ENCODE measurements around the gene GDI2. TPM values are rescaled to one million over a fixed set of nuclear protein-coding genes. Genes with fewer than 3 reads are reported as not detected.
"Not testable (repeated sequence)": the region's sequence is repeated elsewhere in the genome, so short reads cannot be mapped to it uniquely, and the experiment has no call there.

The GDI2 gene
- total and polyA plus RNA-seq, 4 experiments from 2014 or later, result 137 to 248 (median 167) TPM

- intact Hi-C loops (cut with micrococcal nuclease), result loop anchor here (5.0 to 10.0 kb wide), 3 partner anchors 168 to 362 kb away; partner anchors contain the start of genes IL15RA and RBM17
- Histone ChIP-seq H3K4me1 (ENCODE audit: insufficient read depth, low read length) (peaks cover 70% of the 10 kb centered on the region), H3K9me3 (ENCODE audit: control insufficient read depth in 1 of 2, low read length in 2 of 2) (no peaks in the 10 kb centered on the region), H3K27me3 (ENCODE audit: insufficient read depth, low read length) (no peaks in the 10 kb centered on the region), H3K4me3 (ENCODE audit: low read length in 2 of 2) (peak overlapping the region in 1 of 2 donors; percentile 7), H3K36me3 (ENCODE audit: insufficient read depth, low read length) (peaks cover 9% of the 10 kb centered on the region), H3K27ac (ENCODE audit: low read depth, low read length) (peak overlapping the region; percentile 98)
- no peaks in the 10 kb centered on the region for H3K27me3 Mint-ChIP-seq
- ChIA-PET POLR2A (ENCODE audit: partially characterized antibody) (interaction anchor here (1.0 to 3.4 kb wide), 6 partner anchors 10 to 125 kb away, joined by 3 to 13 read pairs (median 4); partner anchors contain the start of genes ANKRD16, FBH1 and TASOR2), CTCF (ENCODE audit: partially characterized antibody) (interaction anchor here (1.6 kb wide), 1 partner anchor 14 kb away, joined by 6 read pairs; no protein-coding TSS in a partner anchor)
- peak overlapping the region; percentile 61 to 94 (median 90) for H3K27ac Mint-ChIP-seq
- peaks cover 47 to 74% (median 61%) of the 10 kb centered on the region in 4 donors for H3K4me1 Mint-ChIP-seq
- peaks cover 0 to 2% (median 0%) of the 10 kb centered on the region in 8 donors for H3K9me3 Mint-ChIP-seq
- H3K36me3 Mint-ChIP-seq, result peaks cover 11 to 27% of the 10 kb centered on the region in 2 donors
- DNase-seq, result peak in 4 of 5 donors; percentile 17 to 41 (median 21)
- peak overlapping the region; percentile 49 to 99 (median 92) for H3K4me3 Mint-ChIP-seq
Measured at GRCh38 chr10:5809527-5810154, 3.6 kb downstream of the GDI2 start.

- H3K27me3 ChIP-seq (ENCODE audit: insufficient read depth, low read length); H3K27me3 Mint-ChIP-seq; H3K36me3 ChIP-seq (ENCODE audit: insufficient read depth, low read length); H3K9me3 ChIP-seq (ENCODE audit: control insufficient read depth in 1 of 2, low read length in 2 of 2); intact Hi-C loops (cut with micrococcal nuclease); H3K9me3 Mint-ChIP-seq; CTCF ChIA-PET (ENCODE audit: partially characterized antibody); DNase-seq: not testable (repeated sequence)
- POLR2A ChIA-PET (ENCODE audit: partially characterized antibody), result interaction anchor here (1.1 to 3.4 kb wide), 3 partner anchors 11 to 81 kb away, joined by 4 to 13 read pairs (median 4); partner anchors contain the start of genes ANKRD16 and FBH1
- Histone ChIP-seq H3K27ac (ENCODE audit: low read depth, low read length) (peak overlapping the region; percentile 98), H3K4me1 (ENCODE audit: insufficient read depth, low read length) (peaks cover 69% of the 10 kb centered on the region), H3K4me3 (ENCODE audit: low read length in 2 of 2) (peak overlapping the region in 1 of 2 donors; percentile 7)
- Mint-ChIP-seq H3K36me3 (peaks cover 14 to 29% of the 10 kb centered on the region in 2 donors), H3K4me1 (peaks cover 47 to 75% (median 61%) of the 10 kb centered on the region in 4 donors), H3K27ac (peak overlapping the region; percentile 61 to 94 (median 90)), H3K4me3 (peak overlapping the region; percentile 49 to 99 (median 92))
Measured at GRCh38 chr10:5808783-5809392, 4.3 kb downstream of the GDI2 start.

- Histone ChIP-seq H3K4me1 (ENCODE audit: insufficient read depth, low read length) (peaks cover 77% of the 10 kb centered on the region), H3K27me3 (ENCODE audit: insufficient read depth, low read length) (no peaks in the 10 kb centered on the region), H3K9me3 (ENCODE audit: control insufficient read depth in 1 of 2, low read length in 2 of 2) (no peaks in the 10 kb centered on the region), H3K27ac (ENCODE audit: low read depth, low read length) (no peak overlapping the region), H3K4me3 (ENCODE audit: low read length in 2 of 2) (no peak overlapping the region), H3K36me3 (ENCODE audit: insufficient read depth, low read length) (peaks cover 9% of the 10 kb centered on the region)
- CTCF ChIA-PET (ENCODE audit: partially characterized antibody), result interaction anchor here (0.8 kb wide), 1 partner anchor 9 kb away, joined by 3 read pairs; no protein-coding TSS in a partner anchor
- Mint-ChIP-seq H3K9me3 (no peaks in the 10 kb centered on the region), H3K27ac (peak overlapping the region in 2 of 7 donors; percentile 37 to 69), H3K4me1 (peaks cover 52 to 82% (median 66%) of the 10 kb centered on the region in 4 donors), H3K4me3 (peak overlapping the region in 4 of 8 donors; percentile 2 to 69 (median 27)), H3K27me3 (no peaks in the 10 kb centered on the region), H3K36me3 (peaks cover 14 to 26% of the 10 kb centered on the region in 2 donors)
- POLR2A ChIA-PET (ENCODE audit: partially characterized antibody), result no interaction called here
- DNase-seq, result no peak
- intact Hi-C loops (cut with micrococcal nuclease), result no loop called here
Measured at GRCh38 chr10:5806745-5807144, 6.5 kb downstream of the GDI2 start.

GRCh38 chr10:5805711-5806110, 7.5 kb downstream of the GDI2 start:
- no peaks in the 10 kb centered on the region for H3K27me3 Mint-ChIP-seq
- no peaks in the 10 kb centered on the region for H3K9me3 Mint-ChIP-seq
- no peak for DNase-seq
- H3K4me1 Mint-ChIP-seq, result peaks cover 46 to 73% (median 59%) of the 10 kb centered on the region in 4 donors
- peak overlapping the region in 1 of 8 donors; percentile 64 for H3K4me3 Mint-ChIP-seq
- Histone ChIP-seq H3K27ac (ENCODE audit: low read depth, low read length) (no peak overlapping the region), H3K9me3 (ENCODE audit: control insufficient read depth in 1 of 2, low read length in 2 of 2) (no peaks in the 10 kb centered on the region), H3K36me3 (ENCODE audit: insufficient read depth, low read length) (peaks cover 9% of the 10 kb centered on the region), H3K27me3 (ENCODE audit: insufficient read depth, low read length) (no peaks in the 10 kb centered on the region), H3K4me1 (ENCODE audit: insufficient read depth, low read length) (peaks cover 66% of the 10 kb centered on the region), H3K4me3 (ENCODE audit: low read length in 2 of 2) (no peak overlapping the region)
- peak overlapping the region in 5 of 7 donors; percentile 4 to 45 (median 35) for H3K27ac Mint-ChIP-seq
- intact Hi-C loops (cut with micrococcal nuclease), result no loop called here
- ChIA-PET POLR2A (ENCODE audit: partially characterized antibody) (interaction anchor here (1.4 to 1.6 kb wide), 2 partner anchors 8 to 29 kb away, joined by 4 to 7 read pairs; no protein-coding TSS in a partner anchor), CTCF (ENCODE audit: partially characterized antibody) (no interaction called here)
- peaks cover 14 to 26% of the 10 kb centered on the region in 2 donors for H3K36me3 Mint-ChIP-seq

GRCh38 chr10:5805260-5805659, 8.0 kb downstream of the GDI2 start:
- ChIA-PET CTCF (ENCODE audit: partially characterized antibody) (no interaction called here), POLR2A (ENCODE audit: partially characterized antibody) (interaction anchor here (1.0 to 1.6 kb wide), 3 partner anchors 8 to 29 kb away, joined by 3 to 7 read pairs (median 4); partner anchors contain the start of gene GDI2)

GRCh38 chr10:5804386-5804785, 8.8 kb downstream of the GDI2 start:
- Mint-ChIP-seq H3K27ac (peak overlapping the region in 4 of 7 donors; percentile 4 to 90 (median 30)), H3K9me3 (no peaks in the 10 kb centered on the region), H3K27me3 (no peaks in the 10 kb centered on the region), H3K36me3 (peaks cover 21 to 37% of the 10 kb centered on the region in 2 donors), H3K4me3 (no peak overlapping the region), H3K4me1 (peaks cover 41 to 66% (median 51%) of the 10 kb centered on the region in 4 donors)
- H3K4me3 ChIP-seq (ENCODE audit: low read length in 2 of 2), result no peak overlapping the region
- peaks cover 53% of the 10 kb centered on the region for H3K4me1 ChIP-seq (ENCODE audit: insufficient read depth, low read length)
- intact Hi-C loops (cut with micrococcal nuclease), result no loop called here
- DNase-seq, result no peak
- ChIA-PET POLR2A (ENCODE audit: partially characterized antibody) (interaction anchor here (0.6 to 1.6 kb wide), 4 partner anchors 9 to 109 kb away, joined by 3 to 7 read pairs (median 4); partner anchors contain the start of gene GDI2), CTCF (ENCODE audit: partially characterized antibody) (interaction anchor here (1.1 kb wide), 2 partner anchors 10 to 29 kb away, joined by 3 read pairs; no protein-coding TSS in a partner anchor)
- H3K27me3 ChIP-seq (ENCODE audit: insufficient read depth, low read length), result no peaks in the 10 kb centered on the region
- no peaks in the 10 kb centered on the region for H3K9me3 ChIP-seq (ENCODE audit: control insufficient read depth in 1 of 2, low read length in 2 of 2)
- peaks cover 21% of the 10 kb centered on the region for H3K36me3 ChIP-seq (ENCODE audit: insufficient read depth, low read length)
- H3K27ac ChIP-seq (ENCODE audit: low read depth, low read length), result no peak overlapping the region

More at GRCh38 chr10:5805260-5805659, 8.0 kb downstream of the GDI2 start:
- Mint-ChIP-seq H3K4me3 (no peak overlapping the region), H3K4me1 (peaks cover 46 to 69% (median 57%) of the 10 kb centered on the region in 4 donors), H3K27ac (peak overlapping the region in 3 of 7 donors; percentile 4 to 45 (median 41)), H3K9me3 (no peaks in the 10 kb centered on the region), H3K36me3 (peaks cover 18 to 30% of the 10 kb centered on the region in 2 donors), H3K27me3 (no peaks in the 10 kb centered on the region)
- no peaks in the 10 kb centered on the region for H3K27me3 ChIP-seq (ENCODE audit: insufficient read depth, low read length)
- DNase-seq, result no peak
- intact Hi-C loops (cut with micrococcal nuclease), result no loop called here
- no peaks in the 10 kb centered on the region for H3K9me3 ChIP-seq (ENCODE audit: control insufficient read depth in 1 of 2, low read length in 2 of 2)
- no peak overlapping the region for H3K27ac ChIP-seq (ENCODE audit: low read depth, low read length)
- peaks cover 62% of the 10 kb centered on the region for H3K4me1 ChIP-seq (ENCODE audit: insufficient read depth, low read length)
- H3K36me3 ChIP-seq (ENCODE audit: insufficient read depth, low read length), result peaks cover 13% of the 10 kb centered on the region
- no peak overlapping the region for H3K4me3 ChIP-seq (ENCODE audit: low read length in 2 of 2)

GRCh38 chr10:5800782-5801181, 12.5 kb downstream of the GDI2 start:
- Mint-ChIP-seq H3K27me3 (no peaks in the 10 kb centered on the region), H3K9me3 (no peaks in the 10 kb centered on the region), H3K27ac (peak overlapping the region in 2 of 7 donors; percentile 29 to 48), H3K4me1 (peaks cover 22 to 34% (median 24%) of the 10 kb centered on the region in 4 donors), H3K4me3 (no peak overlapping the region), H3K36me3 (peaks cover 27 to 47% of the 10 kb centered on the region in 2 donors)
- Histone ChIP-seq H3K27ac (ENCODE audit: low read depth, low read length) (no peak overlapping the region), H3K27me3 (ENCODE audit: insufficient read depth, low read length) (no peaks in the 10 kb centered on the region), H3K9me3 (ENCODE audit: control insufficient read depth in 1 of 2, low read length in 2 of 2) (no peaks in the 10 kb centered on the region), H3K4me1 (ENCODE audit: insufficient read depth, low read length) (peaks cover 19% of the 10 kb centered on the region), H3K4me3 (ENCODE audit: low read length in 2 of 2) (no peak overlapping the region), H3K36me3 (ENCODE audit: insufficient read depth, low read length) (peaks cover 38% of the 10 kb centered on the region)
- CTCF ChIA-PET (ENCODE audit: partially characterized antibody), result no interaction called here
- no peak for DNase-seq
- POLR2A ChIA-PET (ENCODE audit: partially characterized antibody), result no interaction called here
- intact Hi-C loops (cut with micrococcal nuclease), result no loop called here
